PC-3 (cell line): Measurements from ENCODE around the gene ATP13A4. TPM values are rescaled to one million over a fixed set of nuclear protein-coding genes. Genes with fewer than 3 reads are reported as not detected.

Source experiments
- ATAC-seq: fragments of 200-7000 bp; cut with Tn5 transposase; 2 replicates; pipeline ENCODE4 v1.9.1; 2020; ENCODE audit warnings: mild to moderate bottlenecking, moderate library complexity
- BruUV-seq: library from RNA; stranded (reverse); fragments of 400-500 nt; replicated peaks from 2 replicates; lab custom pipeline; 2021; lab: Mats Ljungman, UMichigan
- CTCF ChIA-PET: fragments of 300-600 bp; sonication (Branson Sonifier 250); formaldehyde crosslinking; loops from one replicate; lab custom pipeline; 2022; ENCODE audit warnings: antibody characterized with exemption; lab: Charles Lee
- POLR2A ChIA-PET: fragments of 300-600 bp; sonication (Branson Sonifier 250); formaldehyde crosslinking; loops from one replicate; lab custom pipeline; 2022; ENCODE audit warnings: antibody characterized with exemption; ENCODE audit not compliant: unreplicated experiment; lab: Charles Lee
- DNase-seq: peaks from one replicate; pipeline ENCODE4 v3.0.0-alpha.2; 2015
- H2AFZ ChIP-seq: fragments of 300-600 bp; sonication (generic); 2 replicates; pipeline ENCODE4 v1.6.0; 2016; ENCODE audit warnings: antibody characterized with exemption, low read length
- H3F3A ChIP-seq: fragments of 300-600 bp; sonication (generic); one replicate; pipeline ENCODE4 v1.6.0; 2017; ENCODE audit warnings: antibody characterized with exemption, low read length, control low read depth, mild to moderate bottlenecking; ENCODE audit not compliant: unreplicated experiment
- H3K27ac ChIP-seq: fragments of 300-600 bp; sonication (generic); 2 replicates; pipeline ENCODE4 v1.5.1; 2016; ENCODE audit warnings: mild to moderate bottlenecking, low read length
- H3K27me3 ChIP-seq: fragments of 300-600 bp; sonication (generic); 2 replicates; pipeline ENCODE4 v1.6.1; 2016; ENCODE audit warnings: low read length, mixed read lengths
- H3K36me3 ChIP-seq: fragments of 300-600 bp; sonication (generic); 2 replicates; pipeline ENCODE4 v1.6.1; 2016; ENCODE audit warnings: low read depth, mixed run types, low read length, mixed read lengths
- H3K4me1 ChIP-seq: fragments of 300-600 bp; sonication (generic); 2 replicates; pipeline ENCODE4 v1.5.1; 2016; ENCODE audit warnings: low read length; ENCODE audit not compliant: insufficient read depth
- H3K4me2 ChIP-seq: fragments of 300-600 bp; sonication (generic); 2 replicates; pipeline ENCODE4 v1.6.0; 2016; ENCODE audit warnings: low read length
- H3K4me3 ChIP-seq: fragments of 300-600 bp; sonication (generic); 2 replicates; pipeline ENCODE4 v1.5.1; 2016; ENCODE audit warnings: mild to moderate bottlenecking, low read length, mixed read lengths
- H3K79me2 ChIP-seq: fragments of 300-600 bp; sonication (generic); 2 replicates; pipeline ENCODE4 v1.6.1; 2017; ENCODE audit warnings: low read length, mixed read lengths
- H3K9ac ChIP-seq: fragments of 300-600 bp; sonication (generic); 2 replicates; pipeline ENCODE4 v1.6.0; 2016; ENCODE audit warnings: mild to moderate bottlenecking, low read length
- H3K9me2 ChIP-seq: fragments of 300-600 bp; sonication (generic); replicated peaks from 2 replicates; pipeline ENCODE4 v1.6.1; 2016; ENCODE audit warnings: mixed run types, low read length, mixed read lengths
- H3K9me3 ChIP-seq: fragments of 300-600 bp; sonication (generic); 2 replicates; pipeline ENCODE4 v1.6.1; 2016; ENCODE audit warnings: low read length, mixed read lengths
- H4K20me1 ChIP-seq: fragments of 300-600 bp; sonication (generic); 2 replicates; pipeline ENCODE4 v1.6.1; 2016; ENCODE audit warnings: low read length, mixed read lengths
- CTCF ChIP-seq: fragments of 300-600 bp; sonication (generic); conservative IDR thresholded peaks from 2 replicates; pipeline ENCODE4 v1.5.1; 2017; ENCODE audit warnings: antibody characterized with exemption, low read depth, mild to moderate bottlenecking, low read length
- EZH2 ChIP-seq: fragments of 300-600 bp; sonication (generic); IDR thresholded peaks from one replicate; pipeline ENCODE4 v1.6.1; 2017; ENCODE audit warnings: antibody characterized with exemption, mild to moderate bottlenecking, low read length; ENCODE audit not compliant: unreplicated experiment
- EZH2phosphoT487 ChIP-seq: fragments of 300-600 bp; sonication (generic); IDR thresholded peaks from 2 replicates; pipeline ENCODE4 v1.6.1; 2018; ENCODE audit warnings: mild to moderate bottlenecking, antibody characterized with exemption, low read length, borderline replicate concordance
- intact Hi-C: fragments of 100-400 bp; cut with micrococcal nuclease; formaldehyde crosslinking; loops from 2 replicates; pipeline ENCODE4 v1.9.0; 2023
- total RNA-seq: library from RNA; depleted of rRNA; stranded (reverse); fragments of >200 nt; gene quantifications from 2 replicates; pipeline ENCODE4 v1.2.3, GENCODE V29; 2014

Gene ATP13A4
- total RNA-seq, 1 experiment from 2014 or later, result not detected

GRCh38 chr3:193372783-193373182, 181.9 kb downstream of the ATP13A4 start:
- no peaks in the 10 kb centered on the region for H3K36me3 ChIP-seq
- H3K27ac ChIP-seq, result no peak overlapping the region
- intact Hi-C loops, result no loop called here
- CTCF ChIA-PET, result no interaction called here
- peaks cover 71% of the 10 kb centered on the region for H3K27me3 ChIP-seq
- no peak for ATAC-seq
- no peak overlapping the region for H2AFZ ChIP-seq
- no peaks in the 10 kb centered on the region for H3K79me2 ChIP-seq
- H3K4me2 ChIP-seq, result no peak overlapping the region
- no TSS peak for BruUV-seq
- H3K9ac ChIP-seq, result no peak overlapping the region
- no peaks in the 10 kb centered on the region for H4K20me1 ChIP-seq
- POLR2A ChIA-PET, result no interaction called here
- no peaks in the 10 kb centered on the region for H3K9me2 ChIP-seq
- no peak overlapping the region for H3K4me3 ChIP-seq
- H3F3A ChIP-seq, result no peaks in the 10 kb centered on the region
- no peak for DNase-seq
- no peak for TF ChIP-seq EZH2
- no peak for TF ChIP-seq EZH2phosphoT487
- TF ChIP-seq CTCF, result no peak
- no peaks in the 10 kb centered on the region for H3K4me1 ChIP-seq
- H3K9me3 ChIP-seq, result no peaks in the 10 kb centered on the region

- H3K9ac ChIP-seq, result no peak overlapping the region
- DNase-seq (no peak), ATAC-seq (no peak)
- no peaks in the 10 kb centered on the region for H3K79me2 ChIP-seq
- no peaks in the 10 kb centered on the region for H3K36me3 ChIP-seq
- ChIA-PET CTCF (no interaction called here), POLR2A (no interaction called here)
- no peaks in the 10 kb centered on the region for H3K9me3 ChIP-seq
- no peak overlapping the region for H3K4me2 ChIP-seq
- no peaks in the 10 kb centered on the region for H3K4me1 ChIP-seq
- no peaks in the 10 kb centered on the region for H3K9me2 ChIP-seq
- intact Hi-C loops, result no loop called here
- H2AFZ ChIP-seq, result no peak overlapping the region
- no peaks in the 10 kb centered on the region for H3F3A ChIP-seq
- H4K20me1 ChIP-seq, result no peaks in the 10 kb centered on the region
- no peak overlapping the region for H3K27ac ChIP-seq
- TF ChIP-seq CTCF, result no peak
- no peak for TF ChIP-seq EZH2
- TF ChIP-seq EZH2phosphoT487, result no peak
- BruUV-seq, result no TSS peak
- H3K27me3 ChIP-seq, result peaks cover 70% of the 10 kb centered on the region
- H3K4me3 ChIP-seq, result no peak overlapping the region
Observed at GRCh38 chr3:193367868-193368267, 186.8 kb downstream of the ATP13A4 start.

- BruUV-seq, result no TSS peak
- no peak overlapping the region for H3K4me2 ChIP-seq
- no peak overlapping the region for H3K9ac ChIP-seq
- no peak overlapping the region for H2AFZ ChIP-seq
- H3K36me3 ChIP-seq, result no peaks in the 10 kb centered on the region
- no peak for ATAC-seq
- no peaks in the 10 kb centered on the region for H3F3A ChIP-seq
- intact Hi-C loops, result no loop called here
- ChIA-PET POLR2A (no interaction called here), CTCF (no interaction called here)
- no peaks in the 10 kb centered on the region for H3K9me3 ChIP-seq
- TF ChIP-seq EZH2phosphoT487 (no peak), EZH2 (no peak), CTCF (no peak)
- no peaks in the 10 kb centered on the region for H4K20me1 ChIP-seq
- DNase-seq, result no peak
- H3K4me1 ChIP-seq, result no peaks in the 10 kb centered on the region
- H3K27ac ChIP-seq, result no peak overlapping the region
- no peak overlapping the region for H3K4me3 ChIP-seq
- H3K9me2 ChIP-seq, result no peaks in the 10 kb centered on the region
- no peaks in the 10 kb centered on the region for H3K79me2 ChIP-seq
- peaks cover 78% of the 10 kb centered on the region for H3K27me3 ChIP-seq
Observed at GRCh38 chr3:193357291-193357690, 197.4 kb downstream of the ATP13A4 start.
